GM23338 (cell line): ENCODE measurements around the gene DOCK3. TPM values are rescaled to one million over a fixed set of nuclear protein-coding genes. Genes with fewer than 3 reads are reported as not detected.

Experiments used
- ATAC-seq: fragments of 200-7000 bp; cut with Tn5 transposase; 3 replicates; pipeline ENCODE4 v1.9.1; 2020
- DNase-seq: peaks from one replicate; pipeline ENCODE4 v3.0.0-alpha.2; 2015; ENCODE audit warnings: low spot score
- H2AFZ ChIP-seq: fragments of 200-600 bp; sonication (generic); 2 replicates; pipeline ENCODE4 v1.8.0; 2016; ENCODE audit warnings: antibody characterized with exemption, mild to moderate bottlenecking, moderate library complexity
- H3F3A ChIP-seq: fragments of 200-600 bp; sonication (generic); replicated peaks from 2 replicates; pipeline ENCODE4 v1.8.0; 2017; ENCODE audit warnings: antibody characterized with exemption, mixed run types, low read depth
- H3K27ac ChIP-seq: fragments of 200-600 bp; sonication (generic); 2 replicates; pipeline ENCODE4 v1.6.1; 2016; ENCODE audit warnings: low read depth
- H3K27me3 ChIP-seq: fragments of 200-600 bp; sonication (generic); 2 replicates; pipeline ENCODE4 v1.8.0; 2016; ENCODE audit warnings: mild to moderate bottlenecking, mixed run types, moderate library complexity; ENCODE audit not compliant: insufficient read depth
- H3K36me3 ChIP-seq: fragments of 200-600 bp; sonication (generic); 2 replicates; pipeline ENCODE4 v1.8.0; 2016; ENCODE audit warnings: mild to moderate bottlenecking; ENCODE audit not compliant: insufficient read depth
- H3K4me1 ChIP-seq: fragments of 200-600 bp; sonication (generic); 2 replicates; pipeline ENCODE4 v1.8.0; 2016; ENCODE audit warnings: mild to moderate bottlenecking, moderate library complexity; ENCODE audit not compliant: insufficient read depth
- H3K4me2 ChIP-seq: fragments of 200-600 bp; sonication (generic); 2 replicates; pipeline ENCODE4 v1.7.1; 2017; ENCODE audit warnings: mixed run types
- H3K4me3 ChIP-seq: fragments of 200-600 bp; sonication (generic); 2 replicates; pipeline ENCODE4 v1.6.1; 2016; ENCODE audit warnings: mixed run types
- H3K79me2 ChIP-seq: fragments of 200-600 bp; sonication (generic); replicated peaks from 2 replicates; pipeline ENCODE4 v1.8.0; 2017; ENCODE audit warnings: mild to moderate bottlenecking; ENCODE audit not compliant: insufficient read depth
- H3K9me2 ChIP-seq: fragments of 200-600 bp; sonication (generic); 2 replicates; pipeline ENCODE4 v1.8.0; 2017; ENCODE audit not compliant: insufficient read depth
- H4K20me1 ChIP-seq: fragments of 200-600 bp; sonication (generic); replicated peaks from 2 replicates; pipeline ENCODE4 v1.8.0; 2017; ENCODE audit warnings: mild to moderate bottlenecking; ENCODE audit not compliant: insufficient read depth
- H3K27ac Mint-ChIP-seq: 2 replicates; pipeline ENCODE4 v1.8.0; 2020; ENCODE audit warnings: inconsistent platforms, mild to moderate bottlenecking, moderate library complexity, mixed read lengths
- H3K27me3 Mint-ChIP-seq: 3 replicates; pipeline ENCODE4 v1.8.0; 2022; ENCODE audit warnings: low read depth, mild to moderate bottlenecking, moderate library complexity, mixed read lengths, inconsistent platforms; ENCODE audit not compliant: insufficient read depth, poor library complexity
- H3K36me3 Mint-ChIP-seq: 3 replicates; pipeline ENCODE4 v1.8.0; 2021; ENCODE audit warnings: low read depth, mild to moderate bottlenecking, inconsistent platforms, moderate library complexity, mixed read lengths
- H3K4me1 Mint-ChIP-seq: 3 replicates; pipeline ENCODE4 v1.8.0; 2020; ENCODE audit warnings: mild to moderate bottlenecking, inconsistent platforms, mixed read lengths
- H3K4me3 Mint-ChIP-seq: 3 replicates; pipeline ENCODE4 v1.8.0; 2021; ENCODE audit warnings: moderate library complexity, mild to moderate bottlenecking, inconsistent platforms, mixed read lengths
- H3K9me3 Mint-ChIP-seq: 3 replicates; pipeline ENCODE4 v1.8.0; 2020; ENCODE audit warnings: moderate library complexity, mild to moderate bottlenecking, inconsistent platforms, mixed read lengths
- CREB1 ChIP-seq: fragments of 250-450 bp; sonication (Bioruptor Pico); IDR thresholded peaks from 2 replicates; pipeline ENCODE4 v1.5.0; 2020; ENCODE audit warnings: low read depth, mild to moderate bottlenecking, moderate library complexity
- CTCF ChIP-seq, 2 experiments: fragments of 200-600 bp in 1 of 2; sonication (generic) in 1 of 2; conservative IDR thresholded peaks; 2 replicates each; pipeline versions ENCODE4 v1.5.1 to v1.6.1; 2016 to 2017; ENCODE audit warnings: antibody characterized with exemption in 2 of 2, low read depth in 2 of 2, mild to moderate bottlenecking in 2 of 2, moderate library complexity in 1 of 2
- EZH2 ChIP-seq: fragments of 200-600 bp; sonication (generic); IDR thresholded peaks from one replicate; pipeline ENCODE4 v1.8.0; 2017; ENCODE audit warnings: antibody characterized with exemption, mild to moderate bottlenecking, low read depth; ENCODE audit not compliant: unreplicated experiment
- JUNB ChIP-seq: IDR thresholded peaks from one replicate; pipeline ENCODE4 v1.6.1; 2016; ENCODE audit warnings: antibody characterized with exemption; ENCODE audit not compliant: unreplicated experiment
- NANOG ChIP-seq: IDR thresholded peaks from 2 replicates; pipeline ENCODE4 v1.6.1; 2016; ENCODE audit warnings: antibody characterized with exemption, borderline replicate concordance
- POLR2AphosphoS5 ChIP-seq: IDR thresholded peaks from 2 replicates; pipeline ENCODE4 v1.6.1; 2016; ENCODE audit warnings: antibody characterized with exemption, low read depth
- ZNF114 ChIP-seq: fragments of 250-450 bp; sonication (Bioruptor Pico); IDR thresholded peaks from 2 replicates; pipeline ENCODE4 v1.5.0; 2020; ENCODE audit warnings: mild to moderate bottlenecking, moderate library complexity
- ZNF331 ChIP-seq: fragments of 250-450 bp; sonication (Bioruptor Pico); IDR thresholded peaks from 2 replicates; pipeline ENCODE4 v1.5.0; 2020; ENCODE audit warnings: low read depth, mild to moderate bottlenecking, moderate library complexity
- ZNF462 ChIP-seq: fragments of 250-450 bp; sonication (Bioruptor Pico); IDR thresholded peaks from 2 replicates; pipeline ENCODE4 v1.5.0; 2020; ENCODE audit warnings: mild to moderate bottlenecking, moderate library complexity
- polyA plus RNA-seq: library from polyadenylated mRNA; unstranded; fragments of >200 nt; fragmentation: Nextera tagmentation; extraction: Ambion mirVana; gene quantifications from 2 replicates; pipeline ENCODE4 v1.2.1, GENCODE V29; 2016
- total RNA-seq: library from RNA; depleted of rRNA; stranded (reverse); fragments of >200 nt; shearing (Covaris generic); gene quantifications from 2 replicates; pipeline ENCODE4 v1.2.3, GENCODE V29; 2014
- TF ChIP-seq, protein P1 (sequence below): IDR thresholded peaks from 2 replicates; pipeline ENCODE4 v1.6.1; 2016; ENCODE audit warnings: antibody characterized with exemption
- TF ChIP-seq, protein P2 (sequence below): IDR thresholded peaks from one replicate; pipeline ENCODE4 v1.6.1; 2018; ENCODE audit warnings: antibody characterized with exemption; ENCODE audit not compliant: unreplicated experiment

The DOCK3 gene
- total and polyA plus RNA-seq, 2 experiments from 2014 or later: 2.4 to 5.6 TPM

- TF ChIP-seq ZNF331 (CRISPR knock-in tag) (no peak), NANOG (no peak), ZNF114 (CRISPR knock-in tag) (no peak), POLR2AphosphoS5 (no peak), EZH2 (no peak), CREB1 (no peak), ZNF462 (CRISPR knock-in tag) (no peak)
Measured at GRCh38 chr3:51243924-51244323, 569.2 kb downstream of the DOCK3 start (continued).

- Mint-ChIP-seq H3K36me3 (peaks cover 20% of the 10 kb centered on the region), H3K4me3 (no peak overlapping the region), H3K27me3 (peaks cover 2% of the 10 kb centered on the region), H3K4me1 (no peaks in the 10 kb centered on the region), H3K9me3 (peaks cover 22% of the 10 kb centered on the region), H3K27ac (no peak overlapping the region)
- Histone ChIP-seq H3K79me2 (no peaks in the 10 kb centered on the region), H4K20me1 (no peaks in the 10 kb centered on the region), H3K27ac (no peak overlapping the region), H3K4me1 (no peaks in the 10 kb centered on the region), H3F3A (no peaks in the 10 kb centered on the region), H2AFZ (no peak overlapping the region), H3K9me2 (no peaks in the 10 kb centered on the region), H3K36me3 (0 out of 2 replicates have a peak, but pooled peaks cover 11% of the 10 kb centered on the region), H3K27me3 (no peaks in the 10 kb centered on the region), H3K4me2 (no peak overlapping the region), H3K4me3 (no peak overlapping the region)
- no peak for ATAC-seq
- DNase-seq: no peak
- TF ChIP-seq CREB1: no peak
- no peak for TF ChIP-seq JUNB
- TF ChIP-seq, protein P1, sequence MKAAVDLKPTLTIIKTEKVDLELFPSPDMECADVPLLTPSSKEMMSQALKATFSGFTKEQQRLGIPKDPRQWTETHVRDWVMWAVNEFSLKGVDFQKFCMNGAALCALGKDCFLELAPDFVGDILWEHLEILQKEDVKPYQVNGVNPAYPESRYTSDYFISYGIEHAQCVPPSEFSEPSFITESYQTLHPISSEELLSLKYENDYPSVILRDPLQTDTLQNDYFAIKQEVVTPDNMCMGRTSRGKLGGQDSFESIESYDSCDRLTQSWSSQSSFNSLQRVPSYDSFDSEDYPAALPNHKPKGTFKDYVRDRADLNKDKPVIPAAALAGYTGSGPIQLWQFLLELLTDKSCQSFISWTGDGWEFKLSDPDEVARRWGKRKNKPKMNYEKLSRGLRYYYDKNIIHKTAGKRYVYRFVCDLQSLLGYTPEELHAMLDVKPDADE: no peak
- no peak for TF ChIP-seq CTCF (conservative IDR thresholded peaks at IDR 0.05; ENCODE audit: low read depth in 2 of 2)
- TF ChIP-seq, protein P2, sequence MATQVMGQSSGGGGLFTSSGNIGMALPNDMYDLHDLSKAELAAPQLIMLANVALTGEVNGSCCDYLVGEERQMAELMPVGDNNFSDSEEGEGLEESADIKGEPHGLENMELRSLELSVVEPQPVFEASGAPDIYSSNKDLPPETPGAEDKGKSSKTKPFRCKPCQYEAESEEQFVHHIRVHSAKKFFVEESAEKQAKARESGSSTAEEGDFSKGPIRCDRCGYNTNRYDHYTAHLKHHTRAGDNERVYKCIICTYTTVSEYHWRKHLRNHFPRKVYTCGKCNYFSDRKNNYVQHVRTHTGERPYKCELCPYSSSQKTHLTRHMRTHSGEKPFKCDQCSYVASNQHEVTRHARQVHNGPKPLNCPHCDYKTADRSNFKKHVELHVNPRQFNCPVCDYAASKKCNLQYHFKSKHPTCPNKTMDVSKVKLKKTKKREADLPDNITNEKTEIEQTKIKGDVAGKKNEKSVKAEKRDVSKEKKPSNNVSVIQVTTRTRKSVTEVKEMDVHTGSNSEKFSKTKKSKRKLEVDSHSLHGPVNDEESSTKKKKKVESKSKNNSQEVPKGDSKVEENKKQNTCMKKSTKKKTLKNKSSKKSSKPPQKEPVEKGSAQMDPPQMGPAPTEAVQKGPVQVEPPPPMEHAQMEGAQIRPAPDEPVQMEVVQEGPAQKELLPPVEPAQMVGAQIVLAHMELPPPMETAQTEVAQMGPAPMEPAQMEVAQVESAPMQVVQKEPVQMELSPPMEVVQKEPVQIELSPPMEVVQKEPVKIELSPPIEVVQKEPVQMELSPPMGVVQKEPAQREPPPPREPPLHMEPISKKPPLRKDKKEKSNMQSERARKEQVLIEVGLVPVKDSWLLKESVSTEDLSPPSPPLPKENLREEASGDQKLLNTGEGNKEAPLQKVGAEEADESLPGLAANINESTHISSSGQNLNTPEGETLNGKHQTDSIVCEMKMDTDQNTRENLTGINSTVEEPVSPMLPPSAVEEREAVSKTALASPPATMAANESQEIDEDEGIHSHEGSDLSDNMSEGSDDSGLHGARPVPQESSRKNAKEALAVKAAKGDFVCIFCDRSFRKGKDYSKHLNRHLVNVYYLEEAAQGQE: no peak
Measured at GRCh38 chr3:51245867-51246266, 571.1 kb downstream of the DOCK3 start.
